GM18507 (cell line): Measurements from ENCODE around the gene FBXW10B.
"Not testable (repeated sequence)": the region's sequence is repeated elsewhere in the genome, so short reads cannot be mapped to it uniquely, and the experiment has no call there.

Source experiments
- DNase-seq: peaks from one replicate; pipeline ENCODE4 v3.0.0; 2011; ENCODE audit warnings: low read depth; ENCODE audit not compliant: insufficient read length; ENCODE audit errors: extremely low spot score
- FAIRE-seq: peaks from 2 replicates; lab custom pipeline; 2011; peaks lifted over from hg19 to GRCh38; lab: Jason Lieb, UNC

The FBXW10B gene

DNA sequence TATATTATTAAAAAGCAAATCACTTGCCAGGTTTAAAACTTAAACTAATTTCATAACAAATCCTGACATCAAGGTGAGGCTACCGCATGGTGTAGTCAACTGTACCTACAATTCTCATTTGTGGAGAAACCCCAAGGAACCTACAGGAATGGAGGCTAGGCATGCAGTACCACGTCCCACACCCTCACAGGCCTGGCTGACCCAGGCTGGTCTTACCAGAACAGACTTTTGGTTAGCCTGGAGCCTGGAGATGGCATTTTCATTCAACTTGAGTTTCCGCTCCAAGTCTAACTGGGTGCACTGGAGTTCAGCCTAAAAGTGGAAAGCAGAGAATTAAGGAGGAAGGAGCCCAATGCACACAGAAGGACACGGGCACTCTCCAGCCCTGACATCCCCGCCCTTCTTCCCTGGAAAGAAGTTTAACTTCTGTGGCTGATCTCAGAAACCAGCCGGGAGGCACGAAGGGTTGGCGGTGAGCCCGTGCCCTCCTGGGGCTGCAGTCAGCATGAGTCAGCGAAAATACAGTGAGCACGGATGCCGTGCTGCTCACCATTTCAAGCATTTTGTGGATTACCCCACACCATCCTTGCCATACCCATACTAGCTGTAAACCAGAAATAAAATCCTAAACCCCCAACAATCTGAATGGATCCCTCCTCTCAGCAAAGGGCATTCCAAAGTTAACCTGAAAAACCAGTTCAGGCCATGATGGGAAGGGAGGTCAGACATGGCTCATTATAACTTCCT is 23.2 kb upstream of the FBXW10B start:
- DNase-seq, FAIRE-seq: not testable (repeated sequence)

DNA sequence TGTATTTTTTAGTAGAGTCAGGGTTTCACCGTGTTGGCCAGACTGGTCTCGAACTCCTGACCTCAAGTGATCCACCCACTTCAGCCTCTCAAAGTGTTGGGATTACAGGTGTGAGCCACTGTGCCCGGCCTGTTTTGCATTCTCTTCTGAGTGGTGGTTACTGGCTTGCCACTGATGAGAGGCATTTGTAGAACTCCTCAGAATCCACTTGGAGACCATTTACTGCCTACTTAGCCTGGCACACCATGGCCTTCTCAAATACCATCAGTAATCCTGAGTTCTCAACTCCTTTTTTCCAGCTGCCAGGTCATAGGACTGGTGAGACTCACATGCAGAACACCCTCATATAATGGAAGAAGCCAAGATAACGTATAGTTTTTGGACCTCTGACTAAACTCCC is 22.5 kb upstream of the FBXW10B start:
- FAIRE-seq, DNase-seq: not testable (repeated sequence)

- not testable (repeated sequence) for FAIRE-seq, DNase-seq
Observed at GRCh38 chr17:15630930-15631453, 11.5 kb upstream of the FBXW10B start.

DNA sequence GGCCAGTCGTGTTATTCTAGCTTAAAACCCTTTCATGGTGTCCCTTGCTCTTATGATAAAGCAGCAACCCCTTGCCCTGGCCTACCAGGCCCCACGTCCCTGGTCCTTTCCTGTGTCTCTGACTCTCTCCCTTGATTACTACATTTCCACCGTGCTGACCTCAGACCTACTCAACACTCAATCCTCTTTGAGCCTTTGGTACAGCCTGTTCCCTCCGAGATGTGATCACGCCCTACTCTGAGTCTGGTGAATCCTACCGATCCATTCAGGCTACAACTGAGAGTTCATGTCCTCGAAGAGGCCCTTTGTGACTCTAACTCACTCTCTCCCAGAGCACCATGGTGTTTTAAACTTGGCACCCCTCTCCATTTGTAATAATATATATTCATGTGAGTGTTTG is 10.5 kb upstream of the FBXW10B start:
- not testable (repeated sequence) for FAIRE-seq, DNase-seq

DNA sequence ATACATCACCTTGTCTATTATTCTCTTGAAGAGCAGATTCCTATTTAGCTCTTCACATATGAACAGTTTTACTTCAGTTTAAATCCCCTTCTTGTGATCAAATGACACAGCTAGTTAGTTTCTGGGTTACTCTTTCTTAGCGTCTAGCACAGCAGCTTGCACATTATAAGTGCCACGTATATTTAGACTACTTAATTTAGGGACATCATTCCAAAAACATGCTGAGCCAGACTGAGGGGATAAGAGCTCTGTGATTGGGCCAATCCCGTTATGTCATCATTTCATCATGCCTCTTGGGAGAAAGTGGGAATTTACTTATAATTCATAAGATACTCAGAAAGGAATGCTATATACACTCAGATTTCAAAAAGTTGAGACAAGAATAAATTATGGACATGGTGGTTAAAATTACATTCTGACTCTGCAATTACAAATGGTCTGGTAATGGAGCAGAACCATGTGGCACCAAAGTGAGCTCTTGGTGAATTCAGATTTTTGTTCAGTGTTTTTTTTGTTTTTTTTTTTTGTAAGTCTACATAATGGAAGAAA is 4.2 kb upstream of the FBXW10B start:
- not testable (repeated sequence) for DNase-seq, FAIRE-seq

- not testable (repeated sequence) for FAIRE-seq, DNase-seq
Observed at GRCh38 chr17:15623255-15623654, 3.8 kb upstream of the FBXW10B start.

- DNase-seq, FAIRE-seq: not testable (repeated sequence)
Observed at GRCh38 chr17:15622124-15622523, 2.6 kb upstream of the FBXW10B start.

DNA sequence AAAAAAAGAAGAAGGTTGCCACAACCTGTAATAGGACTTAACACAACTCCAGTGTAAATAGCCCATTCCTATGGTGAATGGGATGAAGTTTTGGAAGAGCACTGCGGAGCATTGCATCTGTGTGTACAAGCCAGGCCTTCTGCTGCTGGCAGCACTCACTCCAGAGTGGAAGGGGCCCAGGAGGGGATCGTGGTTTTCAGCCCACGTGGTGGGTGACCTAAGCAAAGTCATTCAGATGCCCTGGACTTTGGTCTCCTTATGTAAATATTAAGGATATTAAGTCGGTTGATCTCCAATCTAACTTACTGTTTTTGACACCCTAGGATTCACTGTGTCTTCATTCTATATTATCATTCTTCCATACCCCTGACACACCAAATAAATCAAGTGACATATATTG is 2.7 kb downstream of the FBXW10B start:
- FAIRE-seq, DNase-seq: not testable (repeated sequence)

GRCh38 chr17:15615850-15616249 is 3.7 kb downstream of the FBXW10B start:
- not testable (repeated sequence) for FAIRE-seq, DNase-seq

- not testable (repeated sequence) for DNase-seq, FAIRE-seq
Observed at GRCh38 chr17:15613111-15613510, 6.4 kb downstream of the FBXW10B start.

DNA sequence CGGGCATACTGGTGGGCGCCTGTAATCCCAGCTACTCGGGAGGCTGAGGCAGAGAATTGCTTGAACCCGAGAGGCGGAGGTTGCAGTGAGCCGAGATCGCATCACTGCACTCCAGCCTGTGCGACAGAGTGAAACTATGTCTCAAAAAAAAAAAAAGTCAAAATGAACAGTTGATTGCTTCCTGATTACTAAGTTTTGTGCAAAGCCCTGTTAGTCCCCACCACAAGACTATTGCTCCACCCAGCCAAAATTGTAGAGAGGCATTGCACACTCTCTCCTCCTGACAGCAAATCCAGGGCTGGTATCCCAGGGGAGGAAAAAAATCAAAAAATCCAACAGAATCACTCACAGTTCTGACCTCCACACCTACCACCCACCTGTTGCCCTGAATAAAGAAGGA is 26.5 kb downstream of the FBXW10B start:
- DNase-seq, FAIRE-seq: not testable (repeated sequence)

GRCh38 chr17:15591986-15592385 is 27.5 kb downstream of the FBXW10B start:
- FAIRE-seq, DNase-seq: not testable (repeated sequence)

- not testable (repeated sequence) for DNase-seq, FAIRE-seq
Observed at GRCh38 chr17:15590844-15591243, 28.7 kb downstream of the FBXW10B start.

- DNase-seq: not testable (repeated sequence)
- peak; percentile 74 for FAIRE-seq
Observed at GRCh38 chr17:15589544-15590536, 29.7 kb downstream of the FBXW10B start.

GRCh38 chr17:15588017-15588416 is 31.5 kb downstream of the FBXW10B start:
- FAIRE-seq, DNase-seq: not testable (repeated sequence)

GRCh38 chr17:15583313-15583712 is 36.2 kb downstream of the FBXW10B start:
- not testable (repeated sequence) for FAIRE-seq

GRCh38 chr17:15581462-15581861 is 38.0 kb downstream of the FBXW10B start:
- FAIRE-seq, DNase-seq: not testable (repeated sequence)

More at GRCh38 chr17:15583313-15583712, 36.2 kb downstream of the FBXW10B start:
- not testable (repeated sequence) for DNase-seq

- not testable (repeated sequence) for FAIRE-seq
Observed at GRCh38 chr17:15576848-15577247, 42.7 kb downstream of the FBXW10B start.

DNA sequence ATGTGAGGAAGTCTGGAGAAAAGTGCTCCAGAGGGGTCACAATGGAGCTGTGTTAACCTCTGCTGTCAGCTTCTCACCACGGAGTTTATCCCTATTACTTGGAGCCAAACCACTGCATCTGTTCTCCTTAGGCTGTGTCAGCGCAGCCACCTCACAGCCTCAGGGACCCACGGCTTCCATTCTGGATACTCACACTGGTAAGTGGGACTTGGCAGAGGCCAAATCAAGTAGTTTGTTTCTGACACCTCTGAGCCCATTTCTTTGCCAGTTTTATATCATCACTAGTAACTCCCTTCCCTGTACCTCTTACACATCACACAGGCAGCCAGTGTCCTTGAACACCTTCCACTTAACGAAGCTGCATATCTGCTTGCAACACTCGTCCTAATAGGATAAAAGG is 44.8 kb downstream of the FBXW10B start:
- not testable (repeated sequence) for DNase-seq, FAIRE-seq

More at GRCh38 chr17:15576848-15577247, 42.7 kb downstream of the FBXW10B start:
- not testable (repeated sequence) for DNase-seq
